C4-2B (cell line): ENCODE measurements around the gene LMLN.
"Not testable (repeated sequence)": the region's sequence is repeated elsewhere in the genome, so short reads cannot be mapped to it uniquely, and the experiment has no call there.

Experiments used
- H3K27ac ChIP-seq: fragments of 450-650 bp; 2 replicates; pipeline ENCODE4 v1.5.1; 2017
- ZFX ChIP-seq: fragments of 450-650 bp; IDR thresholded peaks from 2 replicates; pipeline ENCODE4 v1.6.1; 2017
- TF ChIP-seq, protein P1 (sequence below): fragments of 450-650 bp; conservative IDR thresholded peaks from 2 replicates; pipeline ENCODE4 v1.5.1; 2017; ENCODE audit warnings: mild to moderate bottlenecking

Gene LMLN

GRCh38 chr3:198071602-198072287 is 111.7 kb downstream of the LMLN start:
- TF ChIP-seq, protein P1, sequence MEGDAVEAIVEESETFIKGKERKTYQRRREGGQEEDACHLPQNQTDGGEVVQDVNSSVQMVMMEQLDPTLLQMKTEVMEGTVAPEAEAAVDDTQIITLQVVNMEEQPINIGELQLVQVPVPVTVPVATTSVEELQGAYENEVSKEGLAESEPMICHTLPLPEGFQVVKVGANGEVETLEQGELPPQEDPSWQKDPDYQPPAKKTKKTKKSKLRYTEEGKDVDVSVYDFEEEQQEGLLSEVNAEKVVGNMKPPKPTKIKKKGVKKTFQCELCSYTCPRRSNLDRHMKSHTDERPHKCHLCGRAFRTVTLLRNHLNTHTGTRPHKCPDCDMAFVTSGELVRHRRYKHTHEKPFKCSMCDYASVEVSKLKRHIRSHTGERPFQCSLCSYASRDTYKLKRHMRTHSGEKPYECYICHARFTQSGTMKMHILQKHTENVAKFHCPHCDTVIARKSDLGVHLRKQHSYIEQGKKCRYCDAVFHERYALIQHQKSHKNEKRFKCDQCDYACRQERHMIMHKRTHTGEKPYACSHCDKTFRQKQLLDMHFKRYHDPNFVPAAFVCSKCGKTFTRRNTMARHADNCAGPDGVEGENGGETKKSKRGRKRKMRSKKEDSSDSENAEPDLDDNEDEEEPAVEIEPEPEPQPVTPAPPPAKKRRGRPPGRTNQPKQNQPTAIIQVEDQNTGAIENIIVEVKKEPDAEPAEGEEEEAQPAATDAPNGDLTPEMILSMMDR = no peak; the same call in 1 of the 2 replicates
- TF ChIP-seq ZFX = no peak
- no peak overlapping the region for H3K27ac ChIP-seq

DNA sequence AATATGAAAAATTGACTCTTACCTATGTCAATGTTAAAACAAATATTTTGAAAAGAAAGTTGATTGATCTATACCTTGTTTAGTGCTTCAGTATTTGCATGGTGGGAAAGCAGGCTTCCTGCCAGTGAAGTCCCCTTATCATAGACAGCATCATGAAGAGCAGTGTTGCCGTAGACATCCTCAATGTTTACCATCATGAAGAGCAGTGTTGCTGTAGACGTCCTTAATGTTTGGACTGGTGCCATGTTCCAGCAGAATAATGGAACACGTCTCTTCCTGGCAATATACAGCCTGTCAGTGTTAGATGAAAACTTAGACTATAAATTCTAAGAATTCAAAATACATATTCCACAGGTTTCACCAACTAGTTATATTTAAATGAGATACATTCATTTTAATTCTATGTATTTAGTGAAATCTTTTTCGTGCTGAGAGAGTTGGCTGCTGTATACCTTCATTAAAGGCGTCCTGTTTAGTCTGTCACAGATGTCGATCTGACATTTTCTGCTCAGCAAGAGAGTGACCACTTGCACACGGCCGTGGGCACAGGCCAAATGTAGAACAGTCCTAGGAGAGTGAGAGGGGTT is 116.8 kb downstream of the LMLN start:
- TF ChIP-seq ZFX = no peak
- TF ChIP-seq, protein P1 = no peak
- no peak overlapping the region for H3K27ac ChIP-seq

- H3K27ac ChIP-seq = no peak overlapping the region
- TF ChIP-seq, protein P1 = no peak
- TF ChIP-seq ZFX = no peak
Measured at GRCh38 chr3:198079771-198080520, 119.9 kb downstream of the LMLN start.

DNA sequence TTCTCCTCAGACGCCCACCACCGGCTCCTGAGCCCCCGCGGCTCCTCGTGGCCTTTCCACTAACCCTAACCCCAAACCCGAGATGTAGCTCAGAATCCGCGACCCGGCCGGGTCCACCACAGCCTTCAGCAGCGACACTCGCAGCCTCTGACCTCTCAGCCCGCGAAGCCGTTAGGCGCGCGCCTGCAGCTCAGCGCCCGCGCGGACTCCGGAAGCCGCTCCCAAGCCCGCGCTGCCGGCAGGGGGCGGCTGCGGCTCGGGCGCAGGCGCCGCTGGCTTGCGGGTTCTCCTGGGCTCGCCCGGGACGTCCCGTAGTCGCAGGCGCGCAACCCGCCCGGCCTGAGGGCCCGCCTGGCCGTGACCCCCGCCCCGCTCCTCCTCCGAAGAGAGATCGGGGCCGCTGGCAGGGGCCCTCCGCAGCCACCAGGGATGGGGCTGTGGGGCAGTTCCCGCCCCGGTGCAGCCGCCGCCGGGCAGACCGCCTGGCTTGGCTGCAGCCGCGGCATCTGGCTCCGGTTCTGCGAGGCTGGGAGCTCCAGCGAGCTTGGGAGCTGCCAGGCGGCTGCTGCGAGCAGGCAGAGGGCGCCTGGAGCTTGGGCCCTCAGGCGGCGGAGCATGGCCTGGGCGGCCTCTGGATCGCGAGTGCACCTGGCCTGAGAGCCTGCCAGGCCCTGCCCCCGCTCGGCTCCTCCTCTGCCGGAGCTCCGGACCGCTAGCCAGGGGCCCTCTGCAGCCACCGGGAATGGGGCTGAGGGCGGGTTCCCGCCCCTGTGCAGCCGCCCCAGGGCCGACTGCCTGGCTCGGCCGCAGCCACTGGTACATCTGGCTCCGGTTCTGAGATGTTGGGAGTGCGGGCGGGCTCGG is 120.7 kb downstream of the LMLN start:
- H3K27ac ChIP-seq = no peak overlapping the region
- TF ChIP-seq, protein P1 = peak; percentile 99
- TF ChIP-seq ZFX = no peak

DNA sequence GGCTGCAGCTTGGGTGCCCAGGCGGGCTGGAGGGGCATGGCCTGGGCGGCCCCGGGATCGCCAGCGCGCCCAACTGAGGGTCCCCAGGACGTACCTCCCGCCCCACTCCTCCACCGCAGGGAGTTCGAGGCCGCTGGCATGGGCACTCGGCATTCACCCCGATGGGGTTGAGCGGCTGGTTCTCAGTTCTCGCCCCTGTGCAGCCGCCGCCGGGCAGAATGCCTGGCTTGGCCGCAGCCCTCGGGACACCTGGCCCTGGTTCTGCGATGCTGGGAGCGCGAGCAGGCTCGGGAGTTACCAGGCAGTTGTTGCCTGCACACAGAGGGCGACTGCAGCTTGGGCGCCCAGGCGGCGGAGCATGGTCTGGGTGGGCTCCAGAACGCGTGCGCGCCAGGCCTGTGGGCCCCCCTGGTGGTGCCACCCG is 121.4 kb downstream of the LMLN start:
- no peak for TF ChIP-seq ZFX
- TF ChIP-seq, protein P1 = no peak
- H3K27ac ChIP-seq = no peak overlapping the region

GRCh38 chr3:198082226-198082625 is 122.2 kb downstream of the LMLN start:
- not testable (repeated sequence) for H3K27ac ChIP-seq

DNA sequence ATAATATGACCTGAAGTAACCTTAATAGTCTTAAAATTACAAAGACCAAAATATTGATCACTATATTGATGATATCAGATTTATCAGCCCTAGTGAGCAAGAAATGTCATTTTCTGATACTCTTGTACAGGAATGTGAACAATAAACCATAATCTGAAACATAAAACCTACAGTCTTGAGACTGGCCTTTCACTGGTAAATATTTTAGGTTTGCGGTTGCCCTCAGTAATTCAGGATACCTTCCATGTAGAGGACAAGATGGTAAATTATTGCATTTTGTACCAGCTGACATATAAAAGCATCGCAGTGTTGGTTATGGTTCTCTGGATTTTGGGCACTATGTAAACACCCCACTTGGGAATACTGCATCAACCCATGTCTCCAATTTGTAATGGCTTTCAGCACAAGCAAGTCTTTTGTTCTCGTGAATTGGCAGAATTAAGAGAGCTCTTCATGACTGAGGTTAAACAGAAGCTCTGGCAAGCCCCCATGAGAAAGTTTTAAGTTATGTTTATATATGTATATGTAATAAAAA is 128.5 kb downstream of the LMLN start:
- TF ChIP-seq ZFX = no peak
- TF ChIP-seq, protein P1 = no peak
- H3K27ac ChIP-seq = no peak overlapping the region
